GM12874 (cell line): Measurements from ENCODE around the gene USHBP1.

Source experiments
- TF ChIP-seq, protein P1 (sequence below): IDR thresholded peaks from 2 replicates; pipeline ENCODE4 v1.5.1; 2011; ENCODE audit warnings: low read depth, mild to moderate bottlenecking, control low read depth, low read length, moderate library complexity; ENCODE audit not compliant: insufficient read depth

The USHBP1 gene, protein sequence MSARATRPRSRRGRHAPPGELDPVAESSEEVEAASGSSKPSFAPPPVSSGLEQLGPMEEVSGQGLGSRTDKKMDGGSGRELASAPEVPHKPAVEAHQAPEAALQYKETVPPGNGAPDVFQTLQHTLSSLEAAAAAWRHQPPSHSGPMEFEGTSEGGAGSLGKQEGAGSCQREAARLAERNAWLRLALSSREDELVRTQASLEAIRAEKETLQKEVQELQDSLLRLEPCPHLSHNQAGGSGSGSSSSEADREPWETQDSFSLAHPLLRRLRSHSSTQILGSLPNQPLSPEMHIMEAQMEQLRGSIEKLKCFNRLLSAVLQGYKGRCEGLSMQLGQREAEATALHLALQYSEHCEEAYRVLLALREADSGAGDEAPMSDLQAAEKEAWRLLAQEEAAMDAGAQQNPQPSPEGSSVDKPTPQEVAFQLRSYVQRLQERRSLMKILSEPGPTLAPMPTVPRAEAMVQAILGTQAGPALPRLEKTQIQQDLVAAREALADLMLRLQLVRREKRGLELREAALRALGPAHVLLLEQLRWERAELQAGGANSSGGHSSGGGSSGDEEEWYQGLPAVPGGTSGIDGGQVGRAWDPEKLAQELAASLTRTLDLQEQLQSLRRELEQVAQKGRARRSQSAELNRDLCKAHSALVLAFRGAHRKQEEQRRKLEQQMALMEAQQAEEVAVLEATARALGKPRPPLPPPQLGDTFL

DNA sequence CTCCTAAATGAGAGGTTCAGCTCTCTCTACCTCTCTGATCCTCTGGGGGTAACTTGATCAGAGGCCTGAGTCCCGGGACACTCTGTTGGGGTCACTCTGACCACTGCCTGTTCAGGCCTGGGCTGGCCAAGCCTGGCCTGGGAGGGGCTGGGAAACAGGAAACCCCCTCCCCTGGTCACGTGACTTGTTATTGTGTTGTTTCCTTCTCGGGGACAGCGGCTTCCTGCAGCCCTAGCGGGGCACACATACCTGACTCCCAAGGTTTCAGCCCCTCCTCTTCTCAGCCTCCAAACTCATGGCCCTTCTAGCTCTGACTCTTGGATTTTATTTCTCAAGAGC, at the start of gene USHBP1:
USHBP1 (minus strand) TSS at position 105 of the 339 bp plus-strand sequence. CDS start 446 bp downstream, outside the sequence.
- TF ChIP-seq, protein P1, sequence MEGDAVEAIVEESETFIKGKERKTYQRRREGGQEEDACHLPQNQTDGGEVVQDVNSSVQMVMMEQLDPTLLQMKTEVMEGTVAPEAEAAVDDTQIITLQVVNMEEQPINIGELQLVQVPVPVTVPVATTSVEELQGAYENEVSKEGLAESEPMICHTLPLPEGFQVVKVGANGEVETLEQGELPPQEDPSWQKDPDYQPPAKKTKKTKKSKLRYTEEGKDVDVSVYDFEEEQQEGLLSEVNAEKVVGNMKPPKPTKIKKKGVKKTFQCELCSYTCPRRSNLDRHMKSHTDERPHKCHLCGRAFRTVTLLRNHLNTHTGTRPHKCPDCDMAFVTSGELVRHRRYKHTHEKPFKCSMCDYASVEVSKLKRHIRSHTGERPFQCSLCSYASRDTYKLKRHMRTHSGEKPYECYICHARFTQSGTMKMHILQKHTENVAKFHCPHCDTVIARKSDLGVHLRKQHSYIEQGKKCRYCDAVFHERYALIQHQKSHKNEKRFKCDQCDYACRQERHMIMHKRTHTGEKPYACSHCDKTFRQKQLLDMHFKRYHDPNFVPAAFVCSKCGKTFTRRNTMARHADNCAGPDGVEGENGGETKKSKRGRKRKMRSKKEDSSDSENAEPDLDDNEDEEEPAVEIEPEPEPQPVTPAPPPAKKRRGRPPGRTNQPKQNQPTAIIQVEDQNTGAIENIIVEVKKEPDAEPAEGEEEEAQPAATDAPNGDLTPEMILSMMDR = no peak

DNA sequence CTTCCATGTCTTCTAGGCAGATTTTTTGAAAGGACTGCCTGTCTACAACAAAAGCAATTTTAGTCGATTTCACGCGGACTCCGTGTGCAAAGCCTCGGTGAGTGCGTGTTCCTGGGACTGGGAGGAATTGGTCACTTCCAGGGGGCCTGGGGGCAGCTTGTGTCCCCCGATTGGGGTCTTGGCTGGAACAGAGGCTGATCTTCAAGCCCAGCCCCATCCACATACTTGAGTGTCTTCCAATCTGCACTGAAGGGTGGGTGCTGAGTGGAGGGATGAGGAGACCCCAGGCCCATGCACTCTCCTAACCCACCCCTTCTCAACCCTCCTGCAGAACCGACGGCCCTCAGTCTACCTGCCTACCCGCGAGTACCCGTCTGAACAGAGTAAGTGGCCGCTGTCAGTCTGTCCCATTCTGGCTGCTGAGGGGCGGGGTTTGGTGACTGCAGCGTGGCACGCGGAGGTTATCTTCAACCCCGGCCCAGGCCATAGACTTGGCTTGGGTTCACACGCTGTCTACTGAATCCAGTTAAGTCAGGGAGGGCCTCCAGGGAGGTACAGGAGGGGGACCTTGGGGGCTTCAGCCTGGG, 49.6 kb upstream of the USHBP1 start:
- TF ChIP-seq, protein P1 = no peak

DNA sequence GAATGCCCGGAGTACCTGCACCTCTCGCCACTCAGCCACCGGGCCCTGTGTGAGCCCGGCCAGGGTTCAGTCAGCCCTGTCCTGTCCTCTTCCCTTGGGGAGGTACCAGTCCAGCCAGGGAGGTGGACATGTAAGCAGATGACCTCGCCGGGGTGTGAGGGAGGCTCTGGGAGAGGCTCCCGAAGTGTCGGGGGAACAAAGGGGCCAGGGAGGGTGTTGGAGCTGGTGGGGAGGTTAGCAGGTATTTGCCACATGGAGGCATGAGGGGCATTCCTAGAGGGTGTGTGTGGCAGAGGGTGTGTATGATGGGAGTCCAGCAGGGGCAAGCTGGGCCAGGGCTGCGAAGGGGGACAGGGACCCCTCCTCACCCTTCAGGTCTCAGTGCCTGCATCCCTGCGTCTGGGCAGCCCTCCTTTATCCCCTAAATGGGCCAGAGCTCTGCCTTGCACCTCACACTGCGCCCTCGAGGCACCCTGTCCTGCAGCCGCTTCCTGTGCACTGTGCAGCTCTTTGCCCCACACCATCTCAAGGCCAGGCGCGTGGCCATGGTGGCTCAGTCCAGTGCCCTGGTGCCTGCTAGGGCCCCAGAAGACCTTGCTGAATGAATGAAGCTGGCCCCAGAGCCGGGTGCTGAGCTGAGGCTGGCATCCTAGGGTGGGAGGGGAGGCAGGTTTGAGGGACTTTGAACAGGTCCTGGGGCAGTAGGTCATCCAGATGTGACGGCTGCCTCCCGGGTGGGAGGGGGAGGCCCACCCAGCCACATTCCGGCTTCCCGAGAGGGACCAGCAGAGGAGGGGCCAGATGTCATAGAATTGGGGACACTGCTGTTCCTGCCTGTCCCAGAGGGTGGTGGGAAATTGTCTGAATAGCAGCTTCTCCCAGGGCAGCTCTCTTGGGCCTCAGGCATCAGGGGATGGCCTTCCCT, 47.9 kb upstream of the USHBP1 start:
- TF ChIP-seq, protein P1 = no peak

DNA sequence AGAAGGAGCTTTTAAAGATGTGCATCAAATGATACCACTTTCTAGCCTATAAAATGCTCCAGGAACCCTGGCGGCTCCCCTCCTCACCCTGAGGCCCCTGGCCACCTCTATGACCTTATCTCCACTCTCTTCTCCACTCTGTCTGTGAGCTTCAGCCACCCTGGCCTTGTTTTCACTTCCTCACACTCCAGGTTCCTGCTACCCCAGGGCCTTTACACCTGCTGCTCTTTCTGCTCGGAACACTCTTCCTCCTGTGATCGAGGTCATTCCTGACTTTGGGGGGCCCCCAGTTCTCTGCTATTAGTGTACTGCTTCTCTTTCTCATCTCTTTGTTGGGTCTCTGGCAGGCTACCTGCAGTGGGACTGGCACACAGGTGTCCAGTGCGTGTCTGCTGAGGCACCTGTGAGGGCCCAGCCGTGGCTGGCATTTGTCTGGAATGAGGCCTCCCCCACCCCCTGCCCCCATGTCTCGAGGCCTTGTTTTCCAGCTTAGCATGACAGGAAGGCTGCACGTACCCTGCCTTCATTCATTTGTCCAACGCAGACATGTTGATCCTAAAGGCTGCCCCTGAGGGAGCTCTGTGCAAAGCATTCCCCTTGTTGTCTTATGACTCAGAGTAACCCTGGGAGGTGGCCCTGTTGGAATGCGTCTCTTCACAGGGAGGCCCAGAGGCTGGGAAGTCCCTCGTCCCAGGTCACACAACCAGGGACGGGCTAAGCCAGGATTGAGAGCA, 47.1 kb upstream of the USHBP1 start:
- TF ChIP-seq, protein P1 = no peak

DNA sequence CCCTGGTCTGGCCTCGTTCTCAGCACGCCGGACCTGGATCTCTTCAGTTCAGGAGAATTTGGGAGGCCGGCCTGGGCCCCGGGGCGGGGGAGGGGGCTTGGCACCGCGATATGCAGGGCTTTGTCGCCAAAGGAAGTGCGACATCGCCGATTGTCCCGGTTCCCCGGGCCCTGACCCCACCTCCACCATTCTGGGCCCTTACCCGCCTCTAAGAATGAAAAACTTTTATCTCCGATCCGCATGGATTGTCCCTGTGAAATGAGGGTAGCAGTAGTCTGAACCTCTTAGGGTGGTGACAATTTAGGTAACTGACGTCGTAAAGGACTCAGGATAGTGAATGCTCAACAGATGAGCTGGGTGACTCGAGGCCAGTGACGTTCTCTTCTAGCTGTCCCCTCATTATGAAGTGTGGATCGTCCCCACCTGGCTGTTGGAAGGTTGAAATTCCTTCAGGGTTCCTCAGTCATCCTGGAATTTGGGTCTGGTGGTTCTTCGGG, 45.5 kb upstream of the USHBP1 start:
- TF ChIP-seq, protein P1 = no peak

DNA sequence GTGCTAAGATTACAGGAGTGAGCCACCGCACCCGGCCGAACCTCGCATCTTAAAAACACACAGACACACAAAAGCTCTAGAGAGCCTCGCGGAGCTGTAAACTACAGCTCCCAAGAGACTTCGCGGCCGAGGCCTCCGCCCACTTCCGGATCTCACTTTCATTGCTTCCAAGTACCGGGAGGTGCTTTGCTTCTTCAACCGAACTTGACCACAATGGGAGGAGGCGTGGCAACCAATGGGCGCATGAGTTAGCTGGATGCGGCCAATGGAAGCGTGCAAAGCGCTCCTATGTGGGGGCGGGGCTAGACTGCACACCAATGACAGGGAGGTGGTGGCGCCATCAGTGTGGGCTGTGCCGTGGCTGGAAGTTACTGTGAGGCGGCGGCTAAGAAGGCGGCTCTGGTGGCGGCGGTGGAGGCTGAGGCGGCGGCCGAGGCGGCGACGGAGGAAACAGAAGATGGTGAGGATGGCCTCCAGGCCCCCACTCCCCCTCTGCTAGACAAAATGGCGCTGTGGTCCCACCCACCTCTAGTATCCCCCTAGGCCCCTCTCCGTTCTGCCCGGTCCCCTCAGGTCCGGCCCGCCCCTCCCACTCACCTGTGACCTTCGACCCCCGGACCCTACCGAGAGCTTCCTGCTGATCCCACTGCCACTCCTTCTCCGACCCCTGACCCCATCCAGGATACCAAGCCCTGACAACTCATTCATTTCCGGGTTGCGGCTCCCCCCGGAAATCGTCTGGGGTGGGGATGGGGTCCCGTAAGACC, 44.8 kb upstream of the USHBP1 start, which contains the start of gene DDA1:
DDA1 (plus strand) TSS at position 366 of the 767 bp plus-strand sequence; CDS start at position 458, 92 bp downstream.
- TF ChIP-seq, protein P1 = no peak
